ENCODE data around the gene SARDH. TPM values are rescaled to one million over a fixed set of nuclear protein-coding genes. Genes with fewer than 3 reads are reported as not detected.
A peak's percentile ranks its signal among the peaks of the same experiment; 100 is the strongest.

SARDH gene
- total and polyA plus RNA-seq, 11 donors, result 0.19 to 1.7 (median 0.69) TPM

DNA sequence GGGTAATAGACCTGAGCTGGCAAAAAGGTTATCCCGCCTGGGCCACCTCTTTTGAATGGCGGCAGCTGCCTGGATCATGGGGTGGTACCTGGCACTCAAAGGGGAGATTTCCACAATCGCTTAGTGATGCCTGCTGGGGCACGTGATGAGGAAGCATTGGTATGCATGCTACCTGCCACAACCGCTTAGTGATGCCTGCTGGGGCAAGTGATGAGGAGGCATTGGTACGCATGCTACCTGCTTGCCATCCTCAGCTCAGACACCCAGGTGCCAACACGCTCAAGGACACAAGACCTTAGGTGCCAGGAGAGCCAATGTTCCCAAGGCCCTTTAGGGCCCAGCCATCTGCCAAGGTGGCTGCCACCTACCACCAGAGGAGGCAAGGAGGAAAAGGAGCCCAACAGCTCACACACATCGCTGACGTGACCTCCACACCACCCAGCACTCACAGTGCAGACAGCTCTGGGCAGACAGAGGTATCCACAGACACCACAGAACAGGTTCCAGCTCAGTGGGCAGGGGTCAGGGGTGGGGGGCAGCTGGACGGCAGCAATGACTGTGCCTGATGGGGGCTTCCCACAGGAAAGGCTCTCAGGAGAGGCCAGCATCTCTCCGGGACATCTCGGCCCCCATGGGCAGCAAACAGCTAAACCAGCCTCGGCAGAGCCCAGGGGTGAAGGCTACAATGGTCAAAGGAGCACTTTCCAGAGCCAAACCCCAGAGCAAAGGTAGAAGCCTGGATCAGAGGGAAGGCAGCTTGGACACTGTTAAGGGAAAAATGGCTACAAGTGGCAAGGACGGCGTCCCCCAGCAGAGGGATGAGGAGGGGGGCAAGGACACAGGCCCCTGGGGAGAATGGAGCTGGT, 43.0 kb upstream of the SARDH start:
- H3K9me3 ChIP-seq, result no peaks in the 10 kb centered on the region
- H3K4me1 ChIP-seq, result peaks cover 0 to 15% (median 5%) of the 10 kb centered on the region in 12 donors
- H3K27me3 ChIP-seq, result no peaks in the 10 kb centered on the region
- no peak overlapping the region for H3K4me3 ChIP-seq
- 96 to 97% (median 96%) methylated on average over 11 to 15 of the region's 15 CpGs for WGBS, 4 donors
- TF ChIP-seq, protein P1, sequence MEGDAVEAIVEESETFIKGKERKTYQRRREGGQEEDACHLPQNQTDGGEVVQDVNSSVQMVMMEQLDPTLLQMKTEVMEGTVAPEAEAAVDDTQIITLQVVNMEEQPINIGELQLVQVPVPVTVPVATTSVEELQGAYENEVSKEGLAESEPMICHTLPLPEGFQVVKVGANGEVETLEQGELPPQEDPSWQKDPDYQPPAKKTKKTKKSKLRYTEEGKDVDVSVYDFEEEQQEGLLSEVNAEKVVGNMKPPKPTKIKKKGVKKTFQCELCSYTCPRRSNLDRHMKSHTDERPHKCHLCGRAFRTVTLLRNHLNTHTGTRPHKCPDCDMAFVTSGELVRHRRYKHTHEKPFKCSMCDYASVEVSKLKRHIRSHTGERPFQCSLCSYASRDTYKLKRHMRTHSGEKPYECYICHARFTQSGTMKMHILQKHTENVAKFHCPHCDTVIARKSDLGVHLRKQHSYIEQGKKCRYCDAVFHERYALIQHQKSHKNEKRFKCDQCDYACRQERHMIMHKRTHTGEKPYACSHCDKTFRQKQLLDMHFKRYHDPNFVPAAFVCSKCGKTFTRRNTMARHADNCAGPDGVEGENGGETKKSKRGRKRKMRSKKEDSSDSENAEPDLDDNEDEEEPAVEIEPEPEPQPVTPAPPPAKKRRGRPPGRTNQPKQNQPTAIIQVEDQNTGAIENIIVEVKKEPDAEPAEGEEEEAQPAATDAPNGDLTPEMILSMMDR (IDR thresholded peaks at IDR 0.05), result no peak
- no peak for TF ChIP-seq POLR2A (IDR thresholded peaks at IDR 0.05)
- intact Hi-C loops (cut with DNase I), result loop anchor here in 3 of 10 donors (10.0 kb wide), 2 partner anchors 314 to 324 kb away; no protein-coding TSS in a partner anchor
- peaks cover 0 to 27% (median 0%) of the 10 kb centered on the region in 9 donors for H3K36me3 ChIP-seq
- H3K27ac ChIP-seq, result no peak overlapping the region
- ATAC-seq (no peak), DNase-seq (peak in 2 of 5 donors; percentile 16 to 48)

DNA sequence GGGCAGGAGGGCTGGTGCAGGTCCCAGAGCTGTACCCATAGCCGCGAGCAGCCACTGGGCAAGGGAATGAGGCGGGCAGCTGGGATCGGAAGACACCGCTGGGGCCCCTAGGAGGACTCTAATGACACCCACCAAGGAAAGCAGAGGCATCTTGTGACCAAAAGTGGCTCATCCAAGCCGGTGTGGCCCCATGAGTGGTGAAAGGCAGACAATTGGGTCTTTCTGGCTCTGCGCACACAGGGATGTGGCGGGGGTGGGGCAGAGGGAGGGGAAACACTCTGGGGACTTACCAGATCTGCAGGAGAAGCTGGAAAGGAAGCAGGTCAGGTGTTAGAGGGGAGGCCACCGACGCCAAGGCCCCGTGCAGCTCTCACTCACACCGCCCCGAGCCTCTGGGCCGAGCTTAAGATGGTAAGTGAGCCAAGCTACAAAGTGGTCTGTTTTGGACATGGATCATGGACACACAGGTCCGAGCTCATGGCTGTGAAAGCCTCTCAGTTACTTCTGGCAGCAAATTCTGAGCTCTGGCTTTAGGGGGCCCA, 42.3 kb upstream of the SARDH start:
- intact Hi-C loops (cut with DNase I), result loop anchor here in 3 of 10 donors (10.0 kb wide), 2 partner anchors 314 to 324 kb away; no protein-coding TSS in a partner anchor
- H3K9me3 ChIP-seq, result no peaks in the 10 kb centered on the region
- H3K27me3 ChIP-seq, result no peaks in the 10 kb centered on the region
- 87 to 96% (median 95%) methylated on average over 14 to 15 of the region's 15 CpGs for WGBS, 4 donors
- H3K4me1 ChIP-seq, result peaks cover 0 to 15% (median 4%) of the 10 kb centered on the region in 12 donors
- no peak overlapping the region for H3K27ac ChIP-seq
- H3K36me3 ChIP-seq, result peaks cover 0 to 32% (median under 1%) of the 10 kb centered on the region in 9 donors
- H3K4me3 ChIP-seq, result no peak overlapping the region
- DNase-seq (peak in 2 of 5 donors; percentile 22 to 52), ATAC-seq (no peak)
- TF ChIP-seq, protein P1 (IDR thresholded peaks at IDR 0.05), result no peak
- no peak for TF ChIP-seq POLR2A (IDR thresholded peaks at IDR 0.05)

DNA sequence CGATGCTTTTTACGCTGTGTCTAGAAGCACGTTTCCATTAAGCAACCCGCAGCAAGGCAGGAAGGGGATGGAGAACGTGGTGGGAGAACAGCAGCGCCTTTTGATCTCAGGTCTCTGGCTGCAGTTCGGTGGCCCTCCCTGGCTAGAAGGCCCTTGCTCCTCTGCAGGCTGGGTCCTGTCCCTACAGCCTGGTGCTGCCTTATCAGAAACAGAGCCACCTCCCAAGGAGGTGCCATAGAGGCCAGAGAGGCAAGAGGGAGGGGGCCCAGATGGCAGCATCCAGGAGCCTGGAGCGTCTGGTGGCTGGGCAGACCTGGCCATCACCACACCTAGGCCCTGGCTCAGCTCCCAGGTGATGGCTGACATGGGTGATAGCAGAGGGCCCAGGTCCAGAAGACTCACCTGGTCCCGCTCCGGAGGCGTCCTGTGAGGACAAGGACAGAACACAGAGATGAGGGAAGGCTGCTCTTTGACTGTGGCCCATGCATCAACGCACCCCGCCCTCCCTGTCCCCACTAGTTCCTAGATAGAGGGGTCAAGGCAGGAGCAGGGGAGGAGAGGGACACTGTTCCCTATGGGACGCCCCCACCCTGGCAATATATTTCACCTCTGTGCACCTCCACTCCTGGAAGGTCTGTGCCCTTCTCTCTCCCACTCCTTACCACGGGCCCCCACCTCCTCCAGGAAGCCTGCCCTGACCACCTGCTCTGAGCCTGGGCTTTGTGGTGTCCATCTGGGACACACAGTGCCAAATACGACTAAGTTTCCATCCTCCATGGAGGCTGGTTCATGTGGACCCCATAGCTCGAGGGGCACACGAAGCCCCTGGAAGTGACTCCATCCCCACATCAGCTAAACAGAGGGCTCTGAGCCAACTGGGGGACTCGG, 41.6 kb upstream of the SARDH start:
- 89 to 97% (median 93%) methylated on average over 17 to 19 of the region's 19 CpGs for WGBS, 4 donors
- H3K4me3 ChIP-seq, result no peak overlapping the region
- intact Hi-C loops (cut with DNase I), result loop anchor here in 3 of 10 donors (10.0 kb wide), 2 partner anchors 315 to 325 kb away; no protein-coding TSS in a partner anchor

More for the DNA sequence above, 41.6 kb upstream of the SARDH start:
- H3K36me3 ChIP-seq, result peaks cover 0 to 39% (median 5%) of the 10 kb centered on the region in 9 donors
- H3K27me3 ChIP-seq, result no peaks in the 10 kb centered on the region
- no peak overlapping the region for H3K27ac ChIP-seq
- no peak for TF ChIP-seq POLR2A (IDR thresholded peaks at IDR 0.05)
- TF ChIP-seq, protein P1 (IDR thresholded peaks at IDR 0.05), result no peak
- peak in 2 of 5 donors; percentile 14 to 52 for DNase-seq
- H3K9me3 ChIP-seq, result no peaks in the 10 kb centered on the region
- no peak for ATAC-seq
- peaks cover 0 to 15% (median 4%) of the 10 kb centered on the region in 12 donors for H3K4me1 ChIP-seq

Measured in heart left ventricle (tissue), 16 donors.